Caco-2 (cell line): ENCODE measurements around the gene TLK1. TPM values are rescaled to one million over a fixed set of nuclear protein-coding genes. Genes with fewer than 3 reads are reported as not detected.

Experiments used
- BruUV-seq: library from RNA; stranded (reverse); fragments of 400-500 nt; replicated peaks from 2 replicates; lab custom pipeline; 2021; lab: Mats Ljungman, UMichigan
- CTCF ChIA-PET: fragments of 300-600 bp; sonication (Branson Sonifier 250); formaldehyde crosslinking; loops from one replicate; lab custom pipeline; 2022; ENCODE audit warnings: antibody characterized with exemption; lab: Charles Lee
- POLR2A ChIA-PET: fragments of 300-600 bp; sonication (Branson Sonifier 250); formaldehyde crosslinking; loops from one replicate; lab custom pipeline; 2022; ENCODE audit warnings: antibody characterized with exemption; lab: Charles Lee
- DNase-seq, 2 experiments: peaks; one replicate each; pipeline versions ENCODE4 v3.0.0 to v3.0.0-alpha.2; 2020 to 2022
- H3K27me3 ChIP-seq: replicated peaks from 2 replicates; pipeline ENCODE4 v1.6.0; 2011; ENCODE audit warnings: low read length; ENCODE audit not compliant: control insufficient read depth, insufficient read depth
- H3K36me3 ChIP-seq: 2 replicates; pipeline ENCODE4 v1.5.1; 2011; ENCODE audit warnings: low read length; ENCODE audit not compliant: control insufficient read depth, insufficient read depth
- H3K4me1 ChIP-seq: fragments of 250-450 bp; sonication (Bioruptor Pico); 2 replicates; pipeline ENCODE4 v1.5.1; 2020; ENCODE audit warnings: mild to moderate bottlenecking
- H3K4me3 ChIP-seq: 2 replicates; pipeline ENCODE4 v1.5.1; 2011; ENCODE audit warnings: low read depth, mild to moderate bottlenecking, control low read depth, low read length
- H3K9me3 ChIP-seq: fragments of 250-450 bp; sonication (Bioruptor Pico); 2 replicates; pipeline ENCODE4 v1.5.1; 2020; ENCODE audit warnings: mild to moderate bottlenecking, moderate library complexity
- H3K27ac Mint-ChIP-seq: one replicate; pipeline ENCODE4 v1.8.0; 2022; ENCODE audit warnings: mixed read lengths; ENCODE audit not compliant: unreplicated experiment
- H3K27me3 Mint-ChIP-seq: one replicate; pipeline ENCODE4 v1.8.0; 2022; ENCODE audit warnings: mixed read lengths; ENCODE audit not compliant: insufficient read depth, unreplicated experiment
- H3K36me3 Mint-ChIP-seq: one replicate; pipeline ENCODE4 v1.8.0; 2022; ENCODE audit warnings: mild to moderate bottlenecking, mixed read lengths; ENCODE audit not compliant: insufficient read depth, unreplicated experiment
- H3K4me1 Mint-ChIP-seq: one replicate; pipeline ENCODE4 v1.8.0; 2022; ENCODE audit warnings: low read depth, mixed read lengths; ENCODE audit not compliant: unreplicated experiment
- H3K4me3 Mint-ChIP-seq: one replicate; pipeline ENCODE4 v1.8.0; 2022; ENCODE audit warnings: mild to moderate bottlenecking, moderate library complexity, mixed read lengths; ENCODE audit not compliant: unreplicated experiment
- H3K9me3 Mint-ChIP-seq: one replicate; pipeline ENCODE4 v1.8.0; 2022; ENCODE audit warnings: mixed read lengths; ENCODE audit not compliant: unreplicated experiment
- intact Hi-C: fragments of 100-400 bp; cut with micrococcal nuclease; formaldehyde crosslinking; loops from one replicate; pipeline ENCODE4 v1.10.0; 2022; ENCODE audit not compliant: unreplicated experiment
- total RNA-seq: library from RNA; stranded (reverse); gene quantifications from 2 replicates; pipeline ENCODE4 v1.2.3, GENCODE V29; 2022
- TF ChIP-seq, protein P1 (sequence below), 2 experiments: fragments of 200-600 bp in 1 of 2; IDR thresholded peaks; 1 replicate in 1 of 2; 2 replicates in 1 of 2; pipeline versions ENCODE4 v1.5.1 to v1.8.0; 2011 to 2022; ENCODE audit warnings: antibody characterized with exemption in 1 of 2, control low read depth in 1 of 2, inconsistent platforms in 1 of 2, low read depth in 1 of 2, low read length in 1 of 2, mild to moderate bottlenecking in 1 of 2, moderate library complexity in 1 of 2; ENCODE audit not compliant: insufficient read depth in 1 of 2, severe bottlenecking in 1 of 2, unreplicated experiment in 1 of 2

The TLK1 gene
- total RNA-seq, 1 experiment from 2014 or later = 85.1 TPM

DNA sequence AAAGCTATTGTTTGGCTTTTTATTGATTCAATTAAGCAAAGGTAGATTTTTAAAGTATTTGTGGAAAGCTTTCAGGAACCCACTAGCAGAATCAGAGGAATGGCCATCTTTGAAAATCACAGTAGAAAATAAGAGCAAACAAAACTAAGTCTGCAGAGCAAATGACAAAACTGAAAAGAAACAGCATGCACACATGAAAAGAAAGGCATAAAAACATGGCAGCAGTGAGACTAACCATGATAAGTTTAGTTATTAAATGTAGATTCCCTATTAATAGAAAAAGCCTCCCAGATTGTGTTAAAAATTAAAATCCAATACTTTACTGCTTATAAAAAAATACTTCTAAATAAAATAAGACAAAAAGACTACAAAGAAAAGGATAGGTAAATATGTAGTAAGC is 9.1 kb upstream of the TLK1 start:
- intact Hi-C loops = no loop called here
- Histone ChIP-seq H3K27me3 (no peaks in the 10 kb centered on the region), H3K9me3 (no peaks in the 10 kb centered on the region), H3K4me3 (no peak overlapping the region), H3K4me1 (peaks cover 29% of the 10 kb centered on the region), H3K36me3 (no peaks in the 10 kb centered on the region)
- Mint-ChIP-seq H3K4me3 (no peak overlapping the region), H3K36me3 (no peaks in the 10 kb centered on the region), H3K27ac (no peak overlapping the region), H3K9me3 (no peaks in the 10 kb centered on the region), H3K27me3 (no peaks in the 10 kb centered on the region), H3K4me1 (peaks cover 43% of the 10 kb centered on the region)
- DNase-seq = no peak
- no TSS peak for BruUV-seq
- TF ChIP-seq, protein P1, sequence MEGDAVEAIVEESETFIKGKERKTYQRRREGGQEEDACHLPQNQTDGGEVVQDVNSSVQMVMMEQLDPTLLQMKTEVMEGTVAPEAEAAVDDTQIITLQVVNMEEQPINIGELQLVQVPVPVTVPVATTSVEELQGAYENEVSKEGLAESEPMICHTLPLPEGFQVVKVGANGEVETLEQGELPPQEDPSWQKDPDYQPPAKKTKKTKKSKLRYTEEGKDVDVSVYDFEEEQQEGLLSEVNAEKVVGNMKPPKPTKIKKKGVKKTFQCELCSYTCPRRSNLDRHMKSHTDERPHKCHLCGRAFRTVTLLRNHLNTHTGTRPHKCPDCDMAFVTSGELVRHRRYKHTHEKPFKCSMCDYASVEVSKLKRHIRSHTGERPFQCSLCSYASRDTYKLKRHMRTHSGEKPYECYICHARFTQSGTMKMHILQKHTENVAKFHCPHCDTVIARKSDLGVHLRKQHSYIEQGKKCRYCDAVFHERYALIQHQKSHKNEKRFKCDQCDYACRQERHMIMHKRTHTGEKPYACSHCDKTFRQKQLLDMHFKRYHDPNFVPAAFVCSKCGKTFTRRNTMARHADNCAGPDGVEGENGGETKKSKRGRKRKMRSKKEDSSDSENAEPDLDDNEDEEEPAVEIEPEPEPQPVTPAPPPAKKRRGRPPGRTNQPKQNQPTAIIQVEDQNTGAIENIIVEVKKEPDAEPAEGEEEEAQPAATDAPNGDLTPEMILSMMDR (IDR thresholded peaks at IDR 0.05; ENCODE audit: insufficient read depth in 1 of 2, low read depth in 1 of 2, low read length in 1 of 2, severe bottlenecking in 1 of 2, unreplicated experiment in 1 of 2) = no peak
- ChIA-PET CTCF (no interaction called here), POLR2A (no interaction called here)

DNA sequence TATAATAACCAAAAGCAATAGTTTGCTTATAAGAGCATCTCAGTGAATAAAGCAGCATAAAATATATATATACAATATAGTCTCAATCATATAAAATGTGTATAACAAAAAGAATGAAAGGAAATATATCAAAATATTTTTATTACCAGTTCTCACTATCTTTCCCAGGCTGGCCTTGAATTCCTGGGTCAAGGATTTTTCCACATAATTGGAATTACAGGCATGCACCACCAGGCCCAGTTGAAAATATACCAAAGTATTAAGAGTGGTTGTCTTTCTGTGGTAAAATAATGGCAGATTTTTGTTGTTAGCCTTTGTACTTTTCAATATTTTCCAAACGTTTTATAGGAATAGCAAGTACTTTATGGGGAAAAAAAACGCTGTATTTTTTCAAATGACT is 8.6 kb upstream of the TLK1 start:
- TF ChIP-seq, protein P1 (IDR thresholded peaks at IDR 0.05; ENCODE audit: insufficient read depth in 1 of 2, low read depth in 1 of 2, low read length in 1 of 2, severe bottlenecking in 1 of 2, unreplicated experiment in 1 of 2) = no peak
- no peaks in the 10 kb centered on the region for H3K36me3 Mint-ChIP-seq
- POLR2A ChIA-PET = no interaction called here

DNA sequence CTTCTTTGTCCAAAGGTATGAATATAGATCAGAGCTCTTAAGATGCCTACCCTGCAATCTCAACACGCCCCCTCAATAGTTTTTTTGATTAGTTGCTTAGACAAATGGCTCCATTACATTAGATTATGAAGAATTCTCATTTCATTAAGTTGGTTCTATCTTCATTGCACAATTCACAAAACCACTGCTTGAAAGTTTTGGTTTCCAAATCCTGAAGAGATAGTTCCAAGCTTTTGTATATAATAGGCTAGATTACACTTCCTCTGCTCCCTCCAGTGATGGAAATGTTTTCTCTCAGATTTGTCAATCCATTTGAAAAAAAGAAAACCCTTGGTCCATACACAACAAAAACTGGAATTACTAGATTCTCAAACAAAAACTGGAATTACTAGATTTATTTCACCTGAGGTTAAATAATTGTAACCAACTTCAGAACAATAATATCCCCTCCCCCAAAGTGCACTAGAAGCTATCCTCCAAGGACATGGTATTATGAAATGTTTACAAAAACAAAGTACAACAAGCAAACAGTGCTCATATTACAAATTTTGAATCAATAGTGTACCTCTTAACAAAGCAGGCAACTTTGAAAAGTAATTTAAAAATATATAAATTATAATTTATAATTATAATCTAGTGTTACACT is 6.8 kb upstream of the TLK1 start:
- H3K4me3 ChIP-seq = no peak overlapping the region
- DNase-seq = no peak
- H3K27ac Mint-ChIP-seq = peak overlapping the region; percentile 87
- peak overlapping the region; percentile 49 for H3K4me3 Mint-ChIP-seq
- H3K36me3 Mint-ChIP-seq = no peaks in the 10 kb centered on the region
- TF ChIP-seq, protein P1 (IDR thresholded peaks at IDR 0.05; ENCODE audit: insufficient read depth in 1 of 2, low read depth in 1 of 2, low read length in 1 of 2, severe bottlenecking in 1 of 2, unreplicated experiment in 1 of 2) = no peak
- no peaks in the 10 kb centered on the region for H3K27me3 ChIP-seq
- peaks cover 25% of the 10 kb centered on the region for H3K4me1 ChIP-seq
- peaks cover 34% of the 10 kb centered on the region for H3K4me1 Mint-ChIP-seq
- CTCF ChIA-PET = interaction anchor here (0.8 kb wide), 1 partner anchor 294 kb away, joined by 3 read pairs; no protein-coding TSS in a partner anchor
- POLR2A ChIA-PET = no interaction called here
- intact Hi-C loops = loop anchor here (2.0 kb wide), 2 partner anchors 17 to 105 kb away; no protein-coding TSS in a partner anchor
- no TSS peak for BruUV-seq
- no peaks in the 10 kb centered on the region for H3K36me3 ChIP-seq
- no peaks in the 10 kb centered on the region for H3K9me3 ChIP-seq
- no peaks in the 10 kb centered on the region for H3K9me3 Mint-ChIP-seq
- no peaks in the 10 kb centered on the region for H3K27me3 Mint-ChIP-seq

More for the DNA sequence above, 8.6 kb upstream of the TLK1 start:
- H3K4me1 ChIP-seq = peaks cover 27% of the 10 kb centered on the region
- CTCF ChIA-PET = no interaction called here
- no peaks in the 10 kb centered on the region for H3K36me3 ChIP-seq
- no TSS peak for BruUV-seq
- H3K27me3 ChIP-seq = no peaks in the 10 kb centered on the region
- intact Hi-C loops = no loop called here
- Mint-ChIP-seq H3K4me3 (no peak overlapping the region), H3K27me3 (no peaks in the 10 kb centered on the region), H3K27ac (no peak overlapping the region), H3K9me3 (no peaks in the 10 kb centered on the region), H3K4me1 (peaks cover 43% of the 10 kb centered on the region)
- H3K9me3 ChIP-seq = no peaks in the 10 kb centered on the region
- no peak for DNase-seq
- no peak overlapping the region for H3K4me3 ChIP-seq
